HG03432 (cell line): Measurements from ENCODE around the gene CAV2.

ENCODE experiments used
- ATAC-seq: cut with Tn5 transposase; IDR thresholded peaks from one replicate; pipeline ENCODE4 v1.9.1; 2021; ENCODE audit warnings: mild to moderate bottlenecking, moderate library complexity; ENCODE audit not compliant: unreplicated experiment

CAV2 gene

DNA sequence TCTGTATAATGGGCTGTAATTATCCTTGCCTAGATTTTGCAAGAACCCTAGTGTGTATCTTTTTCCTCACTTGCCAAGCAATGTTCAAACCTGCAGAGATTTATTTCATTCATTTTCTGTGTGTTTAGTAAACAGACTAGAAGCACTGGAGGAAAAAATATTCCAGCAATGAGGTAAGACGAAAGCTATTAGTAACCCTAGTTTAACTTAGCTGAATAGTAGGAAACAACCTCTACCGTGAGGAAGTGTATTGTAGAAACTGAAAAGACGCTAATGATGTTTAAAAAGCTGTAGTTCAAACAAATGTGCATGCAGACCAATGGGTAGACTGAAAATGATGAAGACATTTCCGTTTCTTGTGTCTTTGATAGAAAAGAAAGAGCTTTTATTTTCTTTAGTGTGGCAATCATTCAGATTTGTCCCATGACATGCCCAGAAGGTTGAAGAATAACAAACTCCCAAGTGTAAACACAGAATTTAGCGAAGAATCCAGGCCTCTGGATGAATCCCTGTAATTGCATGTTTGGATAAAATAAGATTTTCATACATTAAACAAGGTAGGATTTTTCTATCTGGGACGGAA is 46.0 kb downstream of the CAV2 start:
- ATAC-seq = no peak

GRCh38 chr7:116546054-116546453 is 46.5 kb downstream of the CAV2 start:
- ATAC-seq = no peak

DNA sequence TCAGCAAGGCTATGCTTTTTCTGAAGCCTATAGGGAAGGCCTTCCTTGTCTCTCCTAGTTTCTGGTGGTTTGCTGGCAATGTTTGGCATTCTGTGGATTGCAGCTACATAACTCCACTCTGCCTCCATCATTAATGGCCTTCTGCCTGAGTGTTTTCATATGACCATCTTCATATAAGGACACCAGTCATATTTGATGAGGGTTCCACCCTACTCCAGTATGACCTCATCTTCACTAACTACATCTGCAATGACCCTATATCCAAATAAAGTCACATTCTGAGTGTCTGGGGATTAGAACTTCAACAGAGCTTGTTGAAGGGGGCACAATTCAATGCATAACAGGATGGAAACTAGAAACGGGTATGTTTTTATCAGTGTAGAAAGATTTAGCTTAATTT is 47.4 kb downstream of the CAV2 start:
- ATAC-seq = no peak

- ATAC-seq = no peak
Measured at GRCh38 chr7:116547347-116547746, 47.8 kb downstream of the CAV2 start.

GRCh38 chr7:116548506-116548905 is 49.0 kb downstream of the CAV2 start:
- ATAC-seq = peak; percentile 90

DNA sequence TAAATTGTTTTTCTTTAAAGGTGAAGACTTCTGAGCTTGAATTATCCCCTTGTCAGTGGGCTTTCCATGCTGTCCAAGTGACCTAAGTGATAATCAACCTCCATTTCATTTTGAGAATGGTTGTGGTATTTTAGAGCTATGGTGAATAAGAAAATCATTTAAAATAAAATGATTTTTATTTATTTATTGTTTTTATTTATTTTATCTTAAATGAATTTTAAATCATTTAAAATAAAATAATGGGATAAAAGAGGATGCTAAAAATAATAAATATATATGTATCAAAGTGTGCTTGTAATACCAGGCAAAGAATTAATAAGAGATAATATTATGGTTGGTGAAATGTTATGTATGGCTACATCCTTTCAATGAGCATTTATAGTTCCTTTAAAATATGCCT is 49.8 kb downstream of the CAV2 start:
- no peak for ATAC-seq

DNA sequence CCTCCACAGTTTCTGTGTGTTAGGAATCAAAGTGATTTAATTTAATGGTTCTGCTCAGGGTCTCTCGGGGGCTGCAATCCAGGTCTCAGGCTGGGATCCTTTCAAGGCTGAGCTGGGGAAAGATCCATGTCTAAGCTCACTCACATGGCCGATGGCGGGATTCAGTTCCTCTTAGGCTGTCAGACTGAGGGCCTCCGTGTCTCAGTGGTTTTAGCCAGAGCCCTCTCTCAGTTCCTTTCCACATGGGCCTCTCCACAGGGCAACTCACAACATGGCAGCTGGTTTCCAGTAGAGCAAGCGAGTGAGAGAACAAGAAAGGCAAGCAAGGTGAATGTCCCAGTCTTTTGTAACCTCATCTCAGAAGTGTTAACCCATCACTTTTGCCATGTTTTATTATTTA is 52.2 kb downstream of the CAV2 start:
- ATAC-seq = no peak

GRCh38 chr7:116552602-116553001 is 53.1 kb downstream of the CAV2 start:
- ATAC-seq = no peak

DNA sequence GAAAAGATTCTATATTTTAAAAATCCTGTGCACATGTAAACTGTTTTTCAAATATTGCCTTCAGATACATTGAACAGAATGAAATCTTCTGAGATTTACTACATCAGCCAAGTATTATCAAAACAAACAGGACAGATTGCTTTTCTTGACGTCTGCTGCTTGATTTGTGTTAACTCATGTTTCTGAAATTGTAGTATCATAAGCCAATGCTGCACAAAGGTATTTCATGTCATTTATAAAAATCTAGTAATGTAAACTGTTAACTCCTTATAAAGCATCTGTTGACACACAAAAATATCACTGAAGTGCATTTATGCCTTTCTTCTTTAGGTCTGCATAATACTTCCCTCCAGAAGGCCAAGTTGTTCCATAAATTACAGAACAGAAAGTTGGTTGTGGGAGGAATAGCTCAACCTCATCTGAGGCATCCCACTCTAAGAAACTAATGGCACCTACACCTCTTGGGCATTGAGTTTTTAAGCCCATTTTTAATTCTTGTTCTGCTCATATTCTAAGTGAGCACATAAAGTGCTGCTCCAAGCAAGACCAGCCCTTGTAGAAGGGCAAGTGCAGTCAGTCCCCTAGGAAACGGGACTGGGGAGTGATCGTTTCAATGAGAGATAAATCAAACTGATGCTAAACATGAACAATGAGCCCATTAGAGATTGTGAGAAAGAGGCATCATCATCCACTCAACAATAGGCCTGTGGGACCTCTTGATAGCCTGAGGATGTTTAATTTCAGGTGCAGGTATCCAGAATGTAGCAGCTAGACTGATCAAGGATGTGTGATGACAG is 53.8 kb downstream of the CAV2 start:
- no peak for ATAC-seq

GRCh38 chr7:116554436-116554835 is 54.9 kb downstream of the CAV2 start:
- ATAC-seq = no peak

GRCh38 chr7:116554911-116555310 is 55.4 kb downstream of the CAV2 start:
- ATAC-seq = no peak

GRCh38 chr7:116557066-116557585 is 57.6 kb downstream of the CAV2 start:
- ATAC-seq = no peak

GRCh38 chr7:116557901-116558300 is 58.4 kb downstream of the CAV2 start:
- no peak for ATAC-seq
